IMR-90 (cell line): Measurements from ENCODE around the gene GRM8. TPM values are rescaled to one million over a fixed set of nuclear protein-coding genes. Genes with fewer than 3 reads are reported as not detected.

ENCODE experiments used
- ATAC-seq: fragments of 200-7000 bp; cut with Tn5 transposase; 2 replicates; pipeline ENCODE4 v1.9.1; 2020; ENCODE audit warnings: low read depth, mild to moderate bottlenecking, moderate library complexity
- BruUV-seq: library from RNA; stranded (reverse); fragments of 400-500 nt; replicated peaks from 2 replicates; lab custom pipeline; 2021; lab: Mats Ljungman, UMichigan
- CTCF ChIA-PET: fragments of 300-600 bp; formaldehyde crosslinking; extraction: SDS; loops from one replicate; lab custom pipeline; 2021; ENCODE audit warnings: antibody characterized with exemption; lab: Yijun Ruan, JAX
- POLR2A ChIA-PET: fragments of 300-600 bp; sonication (Branson Sonifier 250); formaldehyde crosslinking; loops from one replicate; lab custom pipeline; 2022; ENCODE audit warnings: antibody characterized with exemption; ENCODE audit not compliant: unreplicated experiment; lab: Charles Lee
- DNase-seq: peaks from one replicate; pipeline ENCODE4 v3.0.0; 2013
- H2AFZ ChIP-seq: replicated peaks from 2 replicates; pipeline ENCODE3; 2013; ENCODE audit warnings: low read length, mild to moderate bottlenecking; ENCODE audit not compliant: poor library complexity
- H2AK5ac ChIP-seq: 2 replicates; pipeline ENCODE4 v1.6.1; 2013; ENCODE audit warnings: low read depth, low read length, inconsistent platforms
- H2AK9ac ChIP-seq: replicated peaks from 2 replicates; pipeline ENCODE3; 2013; ENCODE audit warnings: mild to moderate bottlenecking, low read depth, low read length, moderate library complexity; ENCODE audit not compliant: poor library complexity
- H2BK120ac ChIP-seq: 2 replicates; pipeline ENCODE4 v1.6.1; 2013; ENCODE audit warnings: low read depth, low read length, inconsistent platforms
- H2BK15ac ChIP-seq: 3 replicates; pipeline ENCODE4 v1.6.1; 2013; ENCODE audit warnings: low read depth, low read length, inconsistent platforms
- H2BK20ac ChIP-seq: 2 replicates; pipeline ENCODE4 v1.6.1; 2013; ENCODE audit warnings: low read depth, mild to moderate bottlenecking, inconsistent platforms, low read length, moderate library complexity
- H2BK5ac ChIP-seq: 2 replicates; pipeline ENCODE4 v1.6.1; 2013; ENCODE audit warnings: mild to moderate bottlenecking, low read depth, low read length, inconsistent platforms; ENCODE audit not compliant: poor library complexity, severe bottlenecking
- H3K14ac ChIP-seq: replicated peaks from 2 replicates; pipeline ENCODE4 v1.6.1; 2013; ENCODE audit warnings: low read depth, low read length, inconsistent platforms
- H3K18ac ChIP-seq: 2 replicates; pipeline ENCODE4 v1.6.1; 2013; ENCODE audit warnings: low read depth, low read length, control low read depth
- H3K23ac ChIP-seq: 2 replicates; pipeline ENCODE4 v1.6.1; 2013; ENCODE audit warnings: low read depth, low read length, inconsistent platforms
- H3K27ac ChIP-seq: 2 replicates; pipeline ENCODE4 v1.5.1; 2013; ENCODE audit warnings: mild to moderate bottlenecking, control low read depth, low read length; ENCODE audit not compliant: insufficient read depth
- H3K27me3 ChIP-seq: 2 replicates; pipeline ENCODE4 v1.6.1; 2013; ENCODE audit warnings: low read length; ENCODE audit not compliant: control insufficient read depth, insufficient read depth
- H3K36me3 ChIP-seq: 2 replicates; pipeline ENCODE4 v1.6.1; 2013; ENCODE audit warnings: low read length, mixed read lengths; ENCODE audit not compliant: control insufficient read depth, insufficient read depth
- H3K4ac ChIP-seq: 2 replicates; pipeline ENCODE4 v1.6.1; 2013; ENCODE audit warnings: low read depth, low read length, inconsistent platforms
- H3K4me1 ChIP-seq: 2 replicates; pipeline ENCODE4 v1.6.1; 2013; ENCODE audit warnings: low read length, mixed read lengths; ENCODE audit not compliant: control insufficient read depth, insufficient read depth
- H3K4me2 ChIP-seq: 2 replicates; pipeline ENCODE4 v1.6.1; 2013; ENCODE audit warnings: low read depth, mild to moderate bottlenecking, control low read depth, low read length, moderate library complexity
- H3K4me3 ChIP-seq: 2 replicates; pipeline ENCODE4 v1.5.1; 2013; ENCODE audit warnings: low read depth, mild to moderate bottlenecking, control low read depth, low read length, moderate library complexity; ENCODE audit not compliant: insufficient read depth
- H3K56ac ChIP-seq: 2 replicates; pipeline ENCODE4 v1.6.1; 2013; ENCODE audit warnings: low read length, inconsistent platforms; ENCODE audit not compliant: insufficient read depth; ENCODE audit errors: extremely low read depth
- H3K79me1 ChIP-seq, 2 experiments: 2 replicates each; pipeline ENCODE4 v1.6.1; 2013; ENCODE audit warnings: low read length in 2 of 2, inconsistent platforms in 1 of 2, low read depth in 1 of 2
- H3K9ac ChIP-seq: 2 replicates; pipeline ENCODE4 v1.6.1; 2013; ENCODE audit warnings: low read depth, low read length, control low read depth
- H3K9me1 ChIP-seq: 2 replicates; pipeline ENCODE4 v1.6.1; 2013; ENCODE audit warnings: low read length, inconsistent platforms; ENCODE audit not compliant: insufficient read depth
- H3K9me3 ChIP-seq: 2 replicates; pipeline ENCODE4 v1.6.1; 2013; ENCODE audit warnings: low read length; ENCODE audit not compliant: control insufficient read depth, insufficient read depth
- H4K20me1 ChIP-seq: 2 replicates; pipeline ENCODE4 v1.6.1; 2013; ENCODE audit warnings: low read length, inconsistent platforms; ENCODE audit not compliant: insufficient read depth
- H4K5ac ChIP-seq: 2 replicates; pipeline ENCODE4 v1.6.1; 2013; ENCODE audit warnings: mild to moderate bottlenecking, low read depth, low read length, control low read depth
- H4K8ac ChIP-seq, 2 experiments: 2 replicates each; pipeline ENCODE4 v1.6.1; 2013; ENCODE audit warnings: low read depth in 2 of 2, low read length in 2 of 2, control low read depth in 1 of 2, inconsistent platforms in 1 of 2
- H4K91ac ChIP-seq: 2 replicates; pipeline ENCODE4 v1.6.1; 2013; ENCODE audit warnings: low read depth, low read length, inconsistent platforms; ENCODE audit not compliant: insufficient read depth
- BHLHE40 ChIP-seq: fragments of 150-350 bp; IDR thresholded peaks from 2 replicates; pipeline ENCODE4 v1.6.1; 2016; ENCODE audit warnings: mild to moderate bottlenecking, low read depth, low read length
- CEBPB ChIP-seq: IDR thresholded peaks from 2 replicates; pipeline ENCODE4 v1.6.1; 2012; ENCODE audit warnings: low read depth, low read length, improper control_type of control experiment
- MAFK ChIP-seq: IDR thresholded peaks from 2 replicates; pipeline ENCODE4 v1.6.1; 2012; ENCODE audit warnings: low read depth, low read length, improper control_type of control experiment
- MAZ ChIP-seq: IDR thresholded peaks from 2 replicates; pipeline ENCODE4 v1.6.1; 2012; ENCODE audit warnings: low read depth, mild to moderate bottlenecking, low read length, improper control_type of control experiment, moderate library complexity, borderline replicate concordance
- MXI1 ChIP-seq: IDR thresholded peaks from 2 replicates; pipeline ENCODE4 v1.6.1; 2012; ENCODE audit warnings: low read depth, mild to moderate bottlenecking, low read length, moderate library complexity, borderline replicate concordance
- POLR2A ChIP-seq: IDR thresholded peaks from 2 replicates; pipeline ENCODE4 v1.6.1; 2012; ENCODE audit warnings: mild to moderate bottlenecking, low read depth, low read length
- RAD21 ChIP-seq: IDR thresholded peaks from 2 replicates; pipeline ENCODE4 v1.6.1; 2012; ENCODE audit warnings: low read length, improper control_type of control experiment
- SMC3 ChIP-seq: fragments of 150-350 bp; IDR thresholded peaks from 2 replicates; pipeline ENCODE4 v1.6.1; 2016; ENCODE audit warnings: low read depth, mild to moderate bottlenecking, antibody characterized with exemption, low read length, moderate library complexity
- WGBS, 2 experiments: methylation state at CpG; one replicate each; pipeline versions ENCODE4 v1.1.5 to v1.1.7; 2013; ENCODE audit warnings: missing lambda C conversion rate in 2 of 2; ENCODE audit not compliant: insufficient read length in 1 of 2; ENCODE audit errors: extremely low coverage in 2 of 2; 5-methylcytosine and 5-hydroxymethylcytosine counted together
- dilution Hi-C: fragments of 300-500 bp; cut with HindIII; formaldehyde crosslinking; loops from one replicate; pipeline ENCODE4 v1.14.3; 2018; ENCODE audit warnings: low sequenced_read_pairs; ENCODE audit not compliant: unreplicated experiment
- in situ Hi-C: fragments of 300-500 bp; cut with MboI; formaldehyde crosslinking; loops from 3 replicates; pipeline ENCODE4 v1.14.3; 2019; ENCODE audit warnings: low sequenced_read_pairs, inconsistent platforms, mixed read lengths
- intact Hi-C: fragments of 100-400 bp; cut with micrococcal nuclease; formaldehyde crosslinking; loops from 2 replicates; pipeline ENCODE4 v1.10.0; 2022
- polyA plus RNA-seq, 3 experiments: library from polyadenylated mRNA; depleted of rRNA; stranded (reverse); fragments of >200 nt; gene quantifications; 2 replicates each; pipeline ENCODE4 v1.2.3, GENCODE V29; 2012; ENCODE audit warnings: low replicate concordance in 1 of 3
- total RNA-seq: library from RNA; depleted of rRNA; stranded (reverse); fragments of >200 nt; gene quantifications from 2 replicates; pipeline ENCODE4 v1.2.3, GENCODE V29; 2012
- TF ChIP-seq, protein P1 (sequence below): conservative IDR thresholded peaks from 2 replicates; pipeline ENCODE4 v1.5.1; 2012; ENCODE audit warnings: mild to moderate bottlenecking, low read depth, low read length, improper control_type of control experiment
- TF ChIP-seq, protein P2 (sequence below): fragments of 150-350 bp; IDR thresholded peaks from 2 replicates; pipeline ENCODE4 v1.6.1; 2017; ENCODE audit warnings: mild to moderate bottlenecking, antibody characterized with exemption, low read length, low read depth
- TF ChIP-seq, protein P3 (sequence below): fragments of 150-350 bp; IDR thresholded peaks from 2 replicates; pipeline ENCODE4 v1.6.1; 2016; ENCODE audit warnings: low read depth, mild to moderate bottlenecking, low read length, moderate library complexity, borderline replicate concordance

The GRM8 gene
- total and polyA plus RNA-seq, 2 of the 4 experiments (the other 2 are of a cell fraction) = not detected

GRCh38 chr7:126940723-126941307 lies 311.9 kb downstream of the GRM8 start:
- Histone ChIP-seq H3K9me1 (no peaks in the 10 kb centered on the region), H3K27me3 (no peaks in the 10 kb centered on the region), H3K4me2 (no peak overlapping the region), H4K8ac (no peak overlapping the region), H3K56ac (no peak overlapping the region), H3K23ac (no peak overlapping the region), H3K36me3 (no peaks in the 10 kb centered on the region), H4K91ac (no peak overlapping the region), H4K20me1 (no peaks in the 10 kb centered on the region), H3K9ac (no peak overlapping the region), H2BK5ac (no peak overlapping the region), H3K9me3 (peaks cover 11% of the 10 kb centered on the region), H3K4me1 (no peaks in the 10 kb centered on the region), H3K14ac (no peak overlapping the region), H2AFZ (no peak overlapping the region), H3K4ac (no peak overlapping the region), H3K4me3 (no peak overlapping the region), H2BK20ac (no peak overlapping the region), H2BK120ac (no peak overlapping the region), H3K79me1 (no peaks in the 10 kb centered on the region), H4K5ac (no peak overlapping the region), H2BK15ac (no peak overlapping the region), H2AK5ac (no peak overlapping the region), H2AK9ac (no peak overlapping the region), H3K18ac (no peak overlapping the region), H3K27ac (no peak overlapping the region)
- no peak for TF ChIP-seq RAD21
- TF ChIP-seq SMC3 = no peak
- no peak for TF ChIP-seq POLR2A
- no peak for TF ChIP-seq MXI1
- TF ChIP-seq, protein P1, sequence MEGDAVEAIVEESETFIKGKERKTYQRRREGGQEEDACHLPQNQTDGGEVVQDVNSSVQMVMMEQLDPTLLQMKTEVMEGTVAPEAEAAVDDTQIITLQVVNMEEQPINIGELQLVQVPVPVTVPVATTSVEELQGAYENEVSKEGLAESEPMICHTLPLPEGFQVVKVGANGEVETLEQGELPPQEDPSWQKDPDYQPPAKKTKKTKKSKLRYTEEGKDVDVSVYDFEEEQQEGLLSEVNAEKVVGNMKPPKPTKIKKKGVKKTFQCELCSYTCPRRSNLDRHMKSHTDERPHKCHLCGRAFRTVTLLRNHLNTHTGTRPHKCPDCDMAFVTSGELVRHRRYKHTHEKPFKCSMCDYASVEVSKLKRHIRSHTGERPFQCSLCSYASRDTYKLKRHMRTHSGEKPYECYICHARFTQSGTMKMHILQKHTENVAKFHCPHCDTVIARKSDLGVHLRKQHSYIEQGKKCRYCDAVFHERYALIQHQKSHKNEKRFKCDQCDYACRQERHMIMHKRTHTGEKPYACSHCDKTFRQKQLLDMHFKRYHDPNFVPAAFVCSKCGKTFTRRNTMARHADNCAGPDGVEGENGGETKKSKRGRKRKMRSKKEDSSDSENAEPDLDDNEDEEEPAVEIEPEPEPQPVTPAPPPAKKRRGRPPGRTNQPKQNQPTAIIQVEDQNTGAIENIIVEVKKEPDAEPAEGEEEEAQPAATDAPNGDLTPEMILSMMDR = no peak
- TF ChIP-seq CEBPB = no peak
- no peak for TF ChIP-seq MAFK
- TF ChIP-seq, protein P2, sequence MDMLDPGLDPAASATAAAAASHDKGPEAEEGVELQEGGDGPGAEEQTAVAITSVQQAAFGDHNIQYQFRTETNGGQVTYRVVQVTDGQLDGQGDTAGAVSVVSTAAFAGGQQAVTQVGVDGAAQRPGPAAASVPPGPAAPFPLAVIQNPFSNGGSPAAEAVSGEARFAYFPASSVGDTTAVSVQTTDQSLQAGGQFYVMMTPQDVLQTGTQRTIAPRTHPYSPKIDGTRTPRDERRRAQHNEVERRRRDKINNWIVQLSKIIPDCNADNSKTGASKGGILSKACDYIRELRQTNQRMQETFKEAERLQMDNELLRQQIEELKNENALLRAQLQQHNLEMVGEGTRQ = no peak
- TF ChIP-seq MAZ = no peak
- no peak for TF ChIP-seq BHLHE40
- TF ChIP-seq, protein P3, sequence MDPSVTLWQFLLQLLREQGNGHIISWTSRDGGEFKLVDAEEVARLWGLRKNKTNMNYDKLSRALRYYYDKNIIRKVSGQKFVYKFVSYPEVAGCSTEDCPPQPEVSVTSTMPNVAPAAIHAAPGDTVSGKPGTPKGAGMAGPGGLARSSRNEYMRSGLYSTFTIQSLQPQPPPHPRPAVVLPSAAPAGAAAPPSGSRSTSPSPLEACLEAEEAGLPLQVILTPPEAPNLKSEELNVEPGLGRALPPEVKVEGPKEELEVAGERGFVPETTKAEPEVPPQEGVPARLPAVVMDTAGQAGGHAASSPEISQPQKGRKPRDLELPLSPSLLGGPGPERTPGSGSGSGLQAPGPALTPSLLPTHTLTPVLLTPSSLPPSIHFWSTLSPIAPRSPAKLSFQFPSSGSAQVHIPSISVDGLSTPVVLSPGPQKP = no peak
- in situ Hi-C loops = no loop called here
- WGBS, 2 experiments = no CpG with 5 or more reads among the region's 4 CpGs
- CTCF ChIA-PET = no interaction called here
- ATAC-seq (no peak), DNase-seq (no peak)
- POLR2A ChIA-PET = no interaction called here
- dilution Hi-C loops = no loop called here
- no TSS peak for BruUV-seq
- intact Hi-C loops = no loop called here
